Measurements from ENCODE around the gene STOML1. TPM values are rescaled to one million over a fixed set of nuclear protein-coding genes. Genes with fewer than 3 reads are reported as not detected.

Gene STOML1
- total RNA-seq, 1 experiment from 2014 or later = 19.9 TPM

- no peak for DNase-seq (ENCODE audit: low read depth)
Measured at GRCh38 chr15:73932381-73933191, 59.5 kb downstream of the STOML1 start.

DNA sequence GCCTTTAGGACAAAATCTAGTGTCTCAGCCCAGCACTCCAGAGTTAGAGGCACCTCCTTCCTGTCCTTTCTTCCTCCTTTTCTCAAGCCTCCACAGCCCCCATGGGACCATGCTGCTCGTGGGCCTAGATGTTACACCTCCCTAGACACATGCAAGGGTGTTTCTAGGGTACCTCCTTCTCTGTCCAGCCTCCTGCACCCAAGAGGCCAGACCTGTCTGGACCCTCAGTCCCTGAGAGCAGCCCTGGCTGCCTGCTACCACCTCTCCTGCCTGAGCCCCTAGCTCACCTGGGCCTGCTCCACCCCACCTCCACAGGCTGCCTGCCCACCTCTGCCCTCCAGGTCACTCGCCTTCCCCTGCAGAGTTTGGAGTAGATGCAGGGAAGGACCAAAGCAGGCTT is 60.7 kb downstream of the STOML1 start:
- no peak for DNase-seq (ENCODE audit: low read depth)

DNA sequence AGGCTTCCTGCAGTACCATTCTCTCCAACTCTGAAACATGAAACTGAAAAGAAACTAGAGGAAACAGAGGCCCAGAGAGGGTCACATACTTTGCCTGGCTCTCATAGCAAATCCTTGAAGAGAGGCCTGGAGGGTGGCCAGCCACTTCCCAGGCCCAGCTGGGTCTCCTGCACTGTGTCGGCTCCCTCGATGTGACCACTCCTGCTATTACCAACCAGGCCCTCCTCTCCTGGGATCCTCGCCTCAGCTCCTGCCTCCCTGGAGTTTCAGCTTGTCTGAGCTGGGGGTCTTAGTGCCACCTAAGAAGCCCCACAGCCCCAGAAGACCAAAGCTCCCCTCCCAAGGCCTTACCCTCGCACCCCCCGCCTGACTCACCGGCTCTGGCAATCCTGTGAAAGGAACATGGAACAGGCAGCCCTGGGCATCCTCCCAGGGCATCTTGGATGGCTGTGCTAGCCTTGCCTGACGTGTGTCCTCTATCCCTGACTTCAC is 61.3 kb downstream of the STOML1 start:
- DNase-seq (ENCODE audit: low read depth) = peak; percentile 96

DNA sequence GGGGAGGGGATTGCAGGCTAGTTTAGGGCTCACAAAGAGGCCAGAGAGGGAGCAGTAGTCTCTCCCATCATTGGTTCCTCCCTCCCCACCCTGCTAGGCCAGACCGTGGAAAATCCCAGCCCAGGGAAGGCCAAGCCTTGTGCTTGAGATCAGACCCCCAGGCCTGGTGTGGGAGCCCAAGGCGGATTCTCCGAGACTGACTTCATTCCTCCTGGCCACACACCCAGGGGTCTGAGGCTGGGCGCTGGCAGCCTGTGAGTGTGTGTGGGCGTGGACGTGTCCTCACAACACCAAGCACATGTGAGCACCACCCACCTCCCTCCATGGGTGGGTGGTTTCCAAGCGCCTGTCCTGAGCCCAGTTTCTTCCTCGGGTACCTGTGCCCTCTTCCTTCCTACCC is 61.7 kb downstream of the STOML1 start:
- DNase-seq (ENCODE audit: low read depth) = peak; percentile 92

DNA sequence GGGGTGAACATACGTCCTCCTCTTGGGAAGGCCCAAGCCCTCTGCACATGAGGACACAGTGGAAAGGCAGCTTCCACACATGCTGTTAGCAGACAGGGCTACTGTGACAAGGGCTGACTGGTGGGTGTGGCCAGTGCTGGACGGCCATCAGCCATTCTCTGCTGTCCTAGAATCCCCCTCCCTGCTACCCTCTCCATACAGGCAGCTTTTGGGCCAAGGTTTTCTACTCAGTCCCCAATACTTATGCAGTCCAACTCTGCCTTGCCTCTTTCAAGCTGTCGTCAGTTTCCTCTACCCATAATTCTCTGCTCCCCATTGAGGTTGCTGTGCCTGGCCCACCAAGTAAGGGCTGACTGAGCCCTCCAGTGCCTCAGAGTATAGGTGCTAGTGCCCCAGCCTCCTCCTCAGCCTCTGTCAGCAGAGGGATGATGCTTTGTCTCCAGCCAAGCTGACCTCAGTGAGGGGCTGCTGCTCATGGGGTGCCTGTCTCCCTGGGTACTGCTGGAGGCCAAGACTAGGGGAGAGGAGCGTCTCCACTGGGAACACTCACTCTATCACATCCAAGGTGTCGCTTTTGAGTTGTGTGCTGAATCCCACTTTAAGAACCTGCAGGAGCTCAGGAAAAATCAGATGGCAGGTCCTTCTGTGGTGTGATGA is 63.0 kb downstream of the STOML1 start:
- DNase-seq (ENCODE audit: low read depth) = peak; percentile 27

Other genes with a start within 250 kb of the STOML1 start
- gene INSYN1, start 238.9 kb downstream of the STOML1 start, total RNA-seq (2014; rRNA removed; shearing (Covaris generic)) = 0.39 TPM in 1 of 2 replicates, not detected in the other
- gene TBC1D21, start 118.7 kb downstream of the STOML1 start, total RNA-seq (2014; rRNA removed; shearing (Covaris generic)) = not detected in 2 replicates
- 120 and 189 TPM in 2 replicates for gene LOXL1, start 65.8 kb downstream of the STOML1 start, total RNA-seq (2014; rRNA removed; shearing (Covaris generic))
- gene PML, start 2.4 kb upstream of the STOML1 start, total RNA-seq (2014; rRNA removed; shearing (Covaris generic)) = 24.5 and 74.6 TPM in 2 replicates
- not detected in 2 replicates for gene GOLGA6A, start 90.3 kb upstream of the STOML1 start, total RNA-seq (2014; rRNA removed; shearing (Covaris generic))
- gene ISLR2, start 138.3 kb upstream of the STOML1 start, total RNA-seq (2014; rRNA removed; shearing (Covaris generic)) = 0.17 TPM in 1 of 2 replicates, not detected in the other
- gene ISLR, start 181.4 kb upstream of the STOML1 start, total RNA-seq (2014; rRNA removed; shearing (Covaris generic)) = not detected in 2 replicates
- gene STRA6, start 210.5 kb upstream of the STOML1 start, total RNA-seq (2014; rRNA removed; shearing (Covaris generic)) = 1.5 and 3.5 TPM in 2 replicates
- gene CCDC33, start 244.0 kb upstream of the STOML1 start, total RNA-seq (2014; rRNA removed; shearing (Covaris generic)) = 0.22 TPM in 1 of 2 replicates, not detected in the other